ENCODE measurements around the gene MRPS34.

MRPS34 gene

DNA sequence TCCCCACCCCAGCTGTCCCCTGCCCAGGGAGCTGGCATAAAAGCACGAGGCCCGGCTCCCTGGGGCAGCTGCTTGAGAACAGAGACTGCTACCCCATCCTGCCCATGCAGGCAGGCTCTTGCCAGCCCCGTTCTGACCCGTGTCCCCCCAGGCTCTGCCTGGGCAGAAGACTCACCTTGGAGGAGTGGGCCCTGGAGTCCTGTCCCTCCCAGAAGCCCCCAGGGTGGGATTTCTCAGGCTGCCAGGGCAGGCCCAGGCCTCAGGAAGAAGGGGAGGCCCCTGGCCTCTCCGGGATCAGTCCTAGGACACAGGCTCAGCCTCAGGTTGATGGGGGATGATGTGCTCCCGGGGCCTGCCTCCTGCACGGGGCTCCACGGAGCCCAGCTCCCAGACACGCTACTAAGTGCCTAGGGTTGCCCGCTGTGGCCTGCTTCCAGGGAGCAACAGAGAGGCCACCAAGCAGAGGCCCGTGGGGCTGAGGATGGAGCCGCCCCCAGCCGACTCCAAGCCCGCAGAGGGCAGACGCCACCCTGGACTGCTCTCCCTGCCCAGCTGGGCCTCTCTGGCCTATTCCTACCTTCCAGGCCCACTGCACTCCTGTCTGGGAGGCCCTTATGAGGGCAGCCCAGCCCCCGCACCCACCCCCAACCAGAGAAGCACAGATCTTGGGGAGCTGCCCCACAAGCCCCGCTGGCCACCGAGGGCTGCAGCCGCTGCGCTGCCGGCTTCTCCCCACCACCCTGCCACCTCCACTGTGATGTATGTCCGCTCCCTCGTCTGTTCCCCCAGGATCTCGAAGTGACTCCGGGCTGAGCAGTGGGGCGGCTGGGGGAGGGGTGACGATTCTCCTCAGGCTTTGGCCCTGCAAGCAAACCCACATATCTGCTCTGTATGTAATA, 3.3 kb downstream of the MRPS34 start:
- no peak for DNase-seq (ENCODE audit: low spot score)

DNA sequence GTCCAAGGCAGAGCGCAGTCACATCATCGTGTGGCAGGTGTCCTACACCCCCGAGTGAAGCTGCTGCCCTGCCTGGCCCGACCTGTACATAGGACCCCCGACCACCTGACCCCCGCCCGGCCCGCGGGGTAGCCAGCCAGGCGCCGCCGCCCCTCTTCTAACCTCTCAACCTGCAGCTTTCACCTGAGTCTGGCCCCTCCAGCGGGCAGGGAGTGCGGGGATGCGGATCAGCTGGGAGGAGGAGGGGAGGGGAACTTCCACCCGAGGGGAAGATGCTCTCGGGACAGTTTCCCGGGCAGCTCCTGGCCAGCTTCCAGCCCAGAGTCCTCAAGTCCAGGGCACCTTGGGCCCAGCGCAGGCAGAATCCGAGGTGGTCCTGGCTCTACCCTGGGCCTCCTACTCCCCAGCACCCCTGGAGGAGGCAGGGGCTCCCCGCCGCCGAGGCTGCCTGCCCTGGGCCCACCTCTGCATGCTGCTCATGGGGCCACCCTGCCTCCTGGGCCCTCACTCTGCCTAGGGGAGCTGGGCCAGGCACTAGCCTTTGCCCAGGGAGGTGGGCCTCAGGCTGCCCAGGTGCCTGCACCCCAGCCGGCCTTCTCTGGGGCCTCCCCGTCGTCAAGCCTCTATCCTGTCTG, 4.0 kb downstream of the MRPS34 start:
- DNase-seq (ENCODE audit: low spot score): no peak

DNA sequence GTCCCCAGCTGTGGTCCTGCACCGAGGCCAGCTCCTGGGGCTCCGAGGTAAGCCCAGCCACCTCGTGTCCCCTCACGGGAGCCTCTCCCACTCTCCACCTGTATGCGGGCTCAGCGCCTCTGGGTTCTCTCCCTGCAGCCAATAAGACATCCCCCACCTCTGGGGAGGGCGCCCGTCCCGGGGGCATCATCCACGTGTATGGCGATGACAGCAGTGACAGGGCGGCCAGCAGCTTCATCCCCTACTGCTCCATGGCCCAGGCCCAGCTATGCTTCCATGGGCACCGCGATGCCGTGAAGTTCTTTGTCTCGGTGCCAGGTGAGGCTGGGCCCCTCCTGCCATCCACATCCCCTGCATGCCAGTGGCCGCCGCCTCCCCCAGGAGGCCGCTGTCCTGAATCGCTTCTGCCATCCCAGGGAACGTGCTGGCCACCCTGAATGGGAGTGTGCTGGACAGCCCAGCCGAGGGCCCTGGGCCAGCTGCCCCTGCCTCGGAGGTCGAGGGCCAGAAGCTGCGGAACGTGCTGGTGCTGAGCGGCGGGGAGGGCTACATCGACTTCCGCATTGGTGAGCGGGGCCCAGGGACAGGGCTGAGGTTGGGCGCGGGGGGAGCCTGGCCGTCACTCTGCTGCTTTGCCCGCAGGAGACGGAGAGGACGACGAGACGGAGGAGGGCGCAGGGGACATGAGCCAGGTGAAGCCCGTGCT, 4.7 kb downstream of the MRPS34 start:
- DNase-seq (ENCODE audit: low spot score): no peak

DNA sequence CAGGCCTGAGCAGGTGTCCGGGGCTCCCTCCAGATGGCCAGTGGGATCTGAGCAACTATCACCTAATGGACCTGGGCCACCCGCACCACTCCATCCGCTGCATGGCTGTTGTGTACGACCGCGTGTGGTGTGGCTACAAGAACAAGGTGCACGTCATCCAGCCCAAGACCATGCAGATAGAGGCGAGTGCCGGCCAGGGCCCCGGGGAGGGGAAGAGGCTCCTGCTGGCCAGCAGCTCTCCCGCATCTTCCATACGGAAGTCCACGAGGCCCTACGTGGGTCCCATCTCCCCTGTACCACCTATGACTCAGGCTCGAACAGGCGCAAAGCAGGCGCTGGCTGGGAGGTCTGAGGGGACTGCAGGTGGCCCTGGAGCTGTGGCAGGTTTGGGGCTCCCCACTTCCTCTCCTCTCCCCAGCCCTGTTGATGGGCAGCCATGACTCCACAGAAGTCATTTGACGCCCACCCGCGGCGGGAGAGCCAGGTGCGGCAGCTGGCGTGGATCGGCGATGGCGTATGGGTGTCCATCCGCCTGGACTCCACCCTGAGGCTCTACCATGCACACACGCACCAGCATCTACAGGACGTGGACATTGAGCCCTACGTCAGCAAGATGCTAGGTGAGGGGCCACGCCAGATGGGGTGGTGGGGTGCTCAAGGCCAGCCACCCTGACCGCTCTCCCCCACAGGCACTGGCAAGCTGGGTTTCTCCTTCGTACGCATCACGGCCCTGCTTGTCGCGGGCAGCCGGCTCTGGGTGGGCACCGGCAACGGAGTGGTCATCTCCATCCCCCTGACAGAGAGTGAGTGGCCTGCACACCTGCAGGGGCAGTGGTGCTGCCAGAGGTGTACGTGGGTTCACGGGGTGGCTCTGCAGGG, 5.6 kb downstream of the MRPS34 start:
- DNase-seq (ENCODE audit: low spot score): no peak

DNA sequence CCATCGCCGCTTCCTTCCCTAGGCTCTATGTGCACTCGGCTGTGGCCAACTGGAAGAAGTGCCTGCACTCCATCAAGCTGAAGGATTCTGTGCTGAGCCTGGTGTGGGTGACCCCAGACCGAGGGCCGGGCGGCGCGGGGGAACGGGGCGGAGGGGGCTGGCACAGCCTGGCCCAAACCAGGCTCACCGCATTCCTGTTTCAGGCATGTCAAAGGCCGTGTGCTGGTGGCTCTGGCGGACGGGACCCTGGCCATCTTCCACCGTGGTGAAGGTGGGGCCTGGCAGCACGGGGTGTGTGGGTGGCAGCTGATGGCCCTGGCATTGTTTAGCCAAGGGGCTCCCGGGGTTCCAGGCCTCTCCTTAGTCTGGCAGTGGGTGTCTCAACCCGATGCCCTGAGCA, 6.2 kb downstream of the MRPS34 start:
- no peak for DNase-seq (ENCODE audit: low spot score)

DNA sequence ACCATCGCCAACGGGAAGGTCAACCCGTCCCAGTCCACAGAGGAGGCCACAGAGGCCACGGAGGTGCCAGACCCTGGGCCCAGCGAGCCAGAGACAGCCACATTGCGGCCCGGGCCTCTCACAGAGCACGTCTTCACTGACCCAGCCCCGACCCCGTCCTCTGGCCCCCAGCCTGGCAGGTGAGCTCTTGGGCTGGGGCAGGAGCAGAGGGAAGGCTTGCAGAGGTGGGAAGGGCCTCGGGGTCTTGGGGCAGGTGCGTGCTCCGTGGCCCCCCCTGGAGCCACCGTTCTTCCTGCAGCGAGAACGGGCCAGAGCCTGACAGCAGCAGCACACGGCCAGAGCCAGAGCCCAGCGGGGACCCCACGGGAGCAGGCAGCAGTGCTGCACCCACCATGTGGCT, 6.7 kb downstream of the MRPS34 start:
- DNase-seq (ENCODE audit: low spot score): no peak

DNA sequence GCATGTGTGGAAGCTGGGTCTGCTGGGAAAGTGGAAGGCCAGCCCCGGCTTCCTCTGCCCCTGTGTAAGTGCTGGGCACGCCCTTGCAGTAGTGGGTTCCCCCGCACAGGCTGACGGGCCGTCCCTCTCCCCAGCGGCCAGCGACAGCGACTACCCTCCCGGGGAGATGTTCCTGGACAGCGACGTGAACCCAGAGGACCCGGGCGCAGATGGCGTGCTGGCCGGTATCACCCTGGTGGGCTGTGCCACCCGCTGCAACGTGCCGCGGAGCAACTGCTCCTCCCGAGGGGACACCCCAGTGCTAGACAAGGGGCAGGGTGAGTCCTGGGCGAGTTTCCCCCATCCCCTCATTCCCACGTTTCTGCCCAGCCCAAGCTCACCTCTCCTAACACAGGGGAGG, 7.1 kb downstream of the MRPS34 start:
- no peak for DNase-seq (ENCODE audit: low spot score)

DNA sequence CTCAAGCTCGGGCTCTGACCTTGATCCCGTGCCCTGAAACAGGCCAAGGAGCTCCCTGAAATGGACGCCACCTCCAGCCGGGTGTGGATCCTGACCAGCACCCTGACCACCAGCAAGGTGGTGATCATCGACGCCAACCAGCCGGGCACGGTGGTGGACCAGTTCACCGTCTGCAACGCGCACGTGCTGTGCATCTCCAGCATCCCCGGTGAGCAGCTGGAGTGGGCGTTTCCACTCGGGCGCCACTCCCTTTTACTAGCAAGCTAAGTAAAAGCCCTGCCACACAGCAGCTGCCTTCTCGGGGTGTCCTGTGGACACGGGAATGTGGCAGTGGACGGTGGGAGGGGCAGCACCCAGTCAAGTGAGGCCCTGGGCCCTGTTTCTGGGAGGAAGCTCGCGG, 8.0 kb downstream of the MRPS34 start:
- no peak for DNase-seq (ENCODE audit: low spot score)

DNA sequence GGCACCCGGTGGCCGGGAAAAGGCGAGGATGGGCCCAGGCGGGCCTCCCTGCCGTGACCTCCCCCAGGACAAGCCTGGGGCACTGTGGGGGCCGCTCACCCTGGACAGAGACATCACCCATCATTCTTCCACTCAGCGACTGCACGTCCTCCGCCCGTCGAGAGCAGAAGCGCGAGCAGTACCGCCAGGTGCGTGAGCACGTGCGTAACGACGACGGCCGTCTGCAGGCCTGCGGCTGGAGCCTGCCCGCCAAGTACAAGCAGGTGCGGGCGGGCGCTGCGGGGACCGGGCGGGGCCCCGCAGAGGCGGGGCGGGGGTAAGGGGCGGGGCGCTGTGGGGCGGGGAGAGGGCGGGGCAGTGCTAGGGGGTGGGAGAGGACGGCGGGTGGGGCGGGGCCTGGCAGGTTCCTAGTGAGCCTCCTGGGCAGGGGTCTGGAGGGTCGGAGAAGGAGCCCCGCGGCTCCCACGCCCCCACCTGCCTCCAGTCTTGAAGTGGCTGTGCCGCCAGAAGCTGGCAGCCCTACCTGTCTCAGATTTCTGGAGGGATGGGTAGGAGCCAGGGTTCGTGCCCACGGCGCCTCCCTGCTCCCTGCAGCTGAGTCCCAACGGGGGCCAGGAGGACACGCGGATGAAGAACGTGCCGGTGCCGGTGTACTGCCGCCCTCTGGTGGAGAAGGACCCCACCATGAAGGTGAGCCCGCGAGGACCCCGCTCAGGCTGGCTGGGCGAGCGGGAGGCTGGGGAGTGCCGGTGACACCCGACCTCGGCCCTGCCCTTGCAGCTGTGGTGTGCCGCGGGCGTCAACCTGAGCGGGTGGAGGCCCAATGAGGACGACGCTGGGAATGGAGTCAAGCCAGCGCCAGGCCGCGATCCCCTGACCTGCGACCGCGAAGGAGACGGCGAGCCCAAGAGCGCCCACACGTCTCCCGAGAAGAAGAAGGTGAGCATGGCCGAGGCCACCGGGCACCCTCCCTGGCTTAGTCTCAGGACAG, 9.1 kb downstream of the MRPS34 start:
- no peak for DNase-seq (ENCODE audit: low spot score)

DNA sequence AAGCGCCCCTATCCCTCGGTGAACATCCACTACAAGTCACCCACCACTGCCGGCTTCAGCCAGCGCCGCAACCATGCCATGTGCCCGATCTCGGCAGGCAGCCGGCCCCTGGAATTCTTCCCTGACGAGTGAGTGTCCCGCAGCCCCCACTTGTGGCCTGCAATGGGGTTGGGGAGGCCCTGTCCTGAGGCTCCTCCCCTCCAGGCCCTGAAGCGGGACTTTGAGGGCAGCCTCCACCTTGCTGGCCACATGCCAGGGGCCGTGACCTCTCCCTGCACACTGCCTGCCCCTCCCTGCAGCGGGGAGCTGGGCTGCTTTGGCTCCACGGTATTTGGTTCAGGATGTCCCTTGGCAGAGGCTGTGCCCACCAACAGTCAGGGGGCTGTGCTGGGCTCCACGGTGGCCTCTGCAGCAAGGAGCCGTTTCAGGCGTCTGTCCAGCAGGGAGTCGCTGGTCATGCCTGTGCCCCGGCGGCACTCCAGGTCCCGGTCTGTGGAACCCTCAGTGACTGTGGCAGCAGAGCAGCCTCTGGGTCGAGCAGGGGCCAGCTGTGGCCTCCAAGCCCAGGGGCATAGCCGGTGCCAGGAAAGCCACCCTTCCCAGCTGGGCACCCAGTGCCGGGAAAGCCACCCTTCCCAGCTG, 9.9 kb downstream of the MRPS34 start:
- DNase-seq (ENCODE audit: low spot score): no peak

DNA sequence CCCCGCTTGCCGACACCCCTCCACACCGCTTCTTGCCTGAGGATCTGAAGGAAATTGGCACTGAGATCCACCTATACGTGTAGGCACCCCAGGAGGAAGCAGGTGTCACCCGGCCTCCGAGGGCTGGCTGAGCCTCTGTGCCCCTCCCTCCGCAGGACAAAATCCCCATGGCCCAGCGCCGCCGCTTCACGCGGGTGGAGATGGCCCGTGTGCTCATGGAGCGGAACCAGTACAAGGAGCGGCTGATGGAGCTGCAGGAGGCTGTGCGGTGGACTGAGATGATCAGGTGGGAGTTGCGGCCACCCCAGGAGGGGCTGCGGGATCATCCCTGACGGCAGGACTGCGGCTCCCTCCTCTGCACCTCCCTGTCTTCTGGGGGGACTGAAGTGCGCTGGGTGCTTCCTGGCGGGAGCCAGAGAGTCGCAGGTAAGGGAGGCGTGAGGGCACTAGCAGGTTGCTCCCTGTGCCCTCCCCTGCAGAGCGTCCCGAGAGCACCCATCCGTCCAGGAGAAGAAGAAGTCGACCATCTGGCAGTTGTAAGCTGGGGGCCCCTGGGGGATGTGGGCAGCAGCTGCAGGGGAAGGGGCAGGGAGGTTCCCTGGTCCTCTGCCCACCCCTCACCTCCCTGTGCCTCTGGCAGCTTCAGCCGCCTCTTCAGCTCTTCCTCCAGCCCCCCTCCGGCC, 10.6 kb downstream of the MRPS34 start:
- no peak for DNase-seq (ENCODE audit: low spot score)

DNA sequence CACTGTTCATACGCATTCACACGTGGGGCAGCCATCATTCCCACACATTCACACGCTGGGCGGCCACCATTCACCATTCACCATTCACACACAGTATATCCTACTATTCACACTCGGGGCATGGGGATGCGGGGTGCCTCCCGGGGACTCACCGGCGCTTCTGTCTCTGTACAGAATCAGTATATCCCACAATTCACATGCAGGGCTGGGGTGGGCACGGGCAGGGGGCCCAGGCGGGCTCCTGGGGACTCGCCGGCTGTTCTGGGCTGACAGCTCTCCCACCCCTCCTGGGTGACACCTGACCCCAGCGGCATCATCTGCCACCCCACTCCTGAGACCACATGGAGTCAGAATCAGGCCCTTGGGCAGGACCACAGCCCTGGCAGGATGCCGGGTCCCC, 11.2 kb downstream of the MRPS34 start:
- no peak for DNase-seq (ENCODE audit: low spot score)

DNA sequence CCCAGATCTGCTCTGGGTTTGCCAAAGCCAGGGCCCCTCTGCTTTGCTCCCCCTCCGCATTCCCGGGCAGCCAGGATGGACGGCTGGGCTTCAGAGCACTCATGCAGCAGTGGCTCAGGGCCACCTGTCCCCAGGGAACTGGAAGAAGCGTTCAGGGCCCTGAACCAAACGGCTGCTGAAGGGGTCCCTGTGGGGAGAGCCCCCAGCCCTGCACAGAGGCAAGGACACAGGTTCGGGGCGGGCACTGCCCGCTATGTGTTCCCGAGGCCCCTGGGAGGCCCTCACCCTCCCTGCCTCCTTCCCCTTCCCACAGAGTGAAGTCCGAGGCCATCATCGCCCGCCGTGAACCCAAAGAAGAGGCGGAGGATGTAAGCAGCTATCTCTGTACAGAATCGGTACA, 12.0 kb downstream of the MRPS34 start:
- DNase-seq (ENCODE audit: low spot score): no peak

DNA sequence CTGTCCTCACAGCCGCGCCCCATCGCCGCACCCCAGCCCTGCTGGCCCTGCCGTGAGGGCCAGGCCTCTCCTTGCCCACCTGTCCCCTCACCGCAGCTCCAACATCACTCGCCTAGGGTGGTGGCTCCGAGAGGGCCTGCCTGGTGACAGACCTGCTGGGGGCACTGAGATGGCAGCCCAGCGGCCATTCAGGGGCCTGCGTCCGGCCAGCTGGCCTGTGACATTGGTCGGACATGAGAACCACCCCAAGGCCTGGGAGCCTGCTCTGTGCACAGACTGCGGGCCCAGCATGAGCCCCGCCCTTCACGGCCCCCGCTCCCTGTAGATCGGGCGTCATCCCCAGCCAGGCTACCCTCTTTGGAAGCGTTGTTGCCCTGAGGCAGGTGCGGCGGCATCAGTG, 13.4 kb downstream of the MRPS34 start:
- no peak for DNase-seq (ENCODE audit: low spot score)

DNA sequence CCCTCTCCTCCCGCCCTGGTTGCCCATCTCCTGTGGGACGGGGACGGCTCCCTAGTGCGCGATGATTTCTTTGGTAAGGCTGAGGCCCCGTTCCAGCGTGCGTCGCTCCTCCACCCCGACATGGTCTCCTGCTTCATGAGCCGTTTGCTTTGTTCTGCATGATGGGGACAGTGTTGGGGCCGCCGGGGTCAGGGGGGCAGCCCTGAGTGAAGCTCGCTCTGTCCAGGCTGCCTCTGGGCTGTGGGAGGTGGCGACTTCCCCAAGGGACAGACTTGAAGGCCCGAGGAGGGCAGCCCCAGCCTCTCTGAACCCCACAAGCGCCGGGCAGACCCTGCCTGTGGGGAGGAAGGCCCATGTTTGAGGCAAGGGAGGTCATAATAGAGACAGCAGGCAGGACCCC, 14.0 kb downstream of the MRPS34 start:
- no peak for DNase-seq (ENCODE audit: low spot score)

DNA sequence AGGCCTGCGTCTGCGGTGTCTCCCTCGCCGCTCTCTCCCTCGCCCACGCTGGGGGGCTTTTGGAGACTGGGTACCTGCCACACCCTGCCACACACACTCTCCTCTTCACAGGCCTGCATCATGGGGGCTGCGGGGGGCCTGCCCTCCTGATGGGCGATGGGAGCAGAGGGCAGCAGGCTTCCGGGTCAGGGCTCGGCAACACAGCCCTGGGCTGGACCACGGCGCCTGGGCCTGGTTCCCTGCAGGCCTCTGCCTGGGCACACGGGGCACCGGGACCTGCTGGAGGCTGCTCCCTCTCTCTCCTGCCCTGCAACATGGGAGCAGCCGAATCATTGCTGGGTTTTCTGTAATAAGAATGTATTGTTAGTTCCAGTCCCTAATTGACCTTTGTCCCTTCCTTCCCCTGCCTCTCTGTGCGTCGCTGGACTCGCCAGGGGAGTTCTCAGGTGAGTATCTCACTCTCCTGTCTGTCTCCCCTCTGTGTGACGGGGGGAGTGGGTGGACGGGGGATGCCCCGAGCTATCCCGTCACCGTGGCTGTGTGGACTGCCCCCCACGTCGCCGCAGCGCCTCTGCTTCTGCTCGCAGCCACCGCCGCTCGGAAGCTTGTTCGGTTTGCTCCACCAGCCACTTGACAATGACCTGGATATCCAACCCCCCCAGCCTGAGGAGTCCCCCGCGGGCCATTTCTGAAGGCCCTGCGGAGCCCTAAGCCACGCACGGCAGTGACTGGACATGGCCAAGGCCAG, 15.0 kb downstream of the MRPS34 start:
- DNase-seq (ENCODE audit: low spot score): no peak

DNA sequence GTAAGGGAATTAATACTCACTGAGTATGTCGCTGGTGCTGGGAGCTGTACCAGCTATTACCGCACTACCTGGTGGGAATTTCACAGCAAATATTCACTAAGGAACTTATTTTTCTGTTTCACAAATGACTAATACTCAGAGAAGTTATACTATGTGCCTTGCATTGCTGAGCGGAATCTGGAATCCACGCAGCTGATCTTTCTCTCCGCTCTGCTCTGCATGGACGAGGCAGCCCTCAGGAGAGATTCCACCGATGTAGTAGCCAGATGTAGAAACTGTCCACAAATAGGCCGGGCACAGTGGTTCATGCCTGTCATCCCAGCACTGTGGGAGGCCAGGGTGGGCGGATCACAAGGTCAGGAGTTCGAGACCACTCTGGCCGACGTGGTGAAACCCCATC, 18.7 kb downstream of the MRPS34 start:
- no peak for DNase-seq (ENCODE audit: low spot score)

DNA sequence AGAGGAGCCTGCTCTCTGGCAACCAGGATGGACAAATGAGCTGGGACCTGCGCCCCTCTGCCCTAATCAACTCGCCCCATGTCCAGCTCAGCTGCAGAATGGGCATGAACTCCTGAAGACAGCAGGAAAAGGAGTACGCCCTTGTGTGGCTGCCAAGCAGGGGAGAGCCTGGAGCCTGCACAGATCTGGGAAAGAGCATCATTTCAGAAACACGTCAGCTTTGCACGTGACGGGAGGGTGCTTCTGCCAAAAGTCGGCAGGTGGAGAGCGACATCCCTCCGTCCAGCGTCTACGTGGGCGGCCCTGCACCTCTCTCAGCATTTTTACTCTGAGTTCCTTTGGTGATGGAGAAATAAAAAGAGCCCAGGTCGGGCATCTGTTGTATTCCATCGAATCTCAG, 20.1 kb downstream of the MRPS34 start:
- no peak for DNase-seq (ENCODE audit: low spot score)

DNA sequence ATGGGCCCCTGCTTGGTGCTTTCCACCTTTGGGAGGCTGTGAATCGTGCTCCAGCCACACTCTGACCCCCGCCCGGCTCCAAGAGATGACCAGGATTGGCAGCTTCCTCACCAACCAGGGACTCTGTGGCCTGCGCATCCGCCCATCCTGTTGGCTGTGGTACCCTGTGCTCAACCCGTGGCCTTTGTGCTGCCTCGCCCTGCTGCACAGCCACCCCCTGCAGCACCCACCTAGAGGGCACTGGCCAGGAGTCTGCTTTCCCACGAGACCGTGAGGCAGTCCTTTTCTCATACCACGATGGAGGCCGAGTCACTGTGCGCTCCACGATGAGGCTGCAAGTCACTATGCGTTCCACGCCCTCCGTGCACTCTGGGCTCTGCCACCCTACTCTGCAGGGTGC, 21.0 kb downstream of the MRPS34 start:
- DNase-seq (ENCODE audit: low spot score): no peak

Data from kidney capillary endothelial cell (primary cell).